Muscle layer of duodenum (tissue), 2 donors: ENCODE measurements around the gene NFKBIE.
A peak's percentile ranks its signal among the peaks of the same experiment; 100 is the strongest.
"Not testable (repeated sequence)": the region's sequence is repeated elsewhere in the genome, so short reads cannot be mapped to it uniquely, and the experiment has no call there.

ENCODE experiments used
- H3K27ac ChIP-seq: one replicate; pipeline ENCODE4 v1.7.0; 2013; ENCODE audit warnings: mild to moderate bottlenecking, low read length
- H3K27me3 ChIP-seq: one replicate; pipeline ENCODE4 v1.7.0; 2013; ENCODE audit warnings: low read depth, mild to moderate bottlenecking, control low read depth, low read length
- H3K36me3 ChIP-seq, 2 donors: one replicate each; pipeline ENCODE4 v1.7.0; 2013; ENCODE audit warnings: low read length in 2 of 2, control low read depth in 1 of 2, mild to moderate bottlenecking in 1 of 2; ENCODE audit not compliant: insufficient read depth in 2 of 2, control insufficient read depth in 1 of 2
- H3K4me1 ChIP-seq, 2 donors: one replicate each; pipeline ENCODE4 v1.7.0; 2013; ENCODE audit warnings: low read length in 2 of 2, mild to moderate bottlenecking in 2 of 2, control low read depth in 1 of 2, moderate library complexity in 1 of 2; ENCODE audit not compliant: insufficient read depth in 2 of 2, control insufficient read depth in 1 of 2
- H3K4me3 ChIP-seq, 2 donors: one replicate each; pipeline ENCODE4 v1.7.0; 2013; ENCODE audit warnings: low read length in 2 of 2, low read depth in 1 of 2, mild to moderate bottlenecking in 1 of 2
- H3K9me3 ChIP-seq, 2 donors: one replicate each; pipeline ENCODE4 v1.7.0; 2013; ENCODE audit warnings: low read length in 2 of 2, control low read depth in 1 of 2, mild to moderate bottlenecking in 1 of 2; ENCODE audit not compliant: control insufficient read depth in 1 of 2
- donor health status: healthy.

The NFKBIE gene, protein sequence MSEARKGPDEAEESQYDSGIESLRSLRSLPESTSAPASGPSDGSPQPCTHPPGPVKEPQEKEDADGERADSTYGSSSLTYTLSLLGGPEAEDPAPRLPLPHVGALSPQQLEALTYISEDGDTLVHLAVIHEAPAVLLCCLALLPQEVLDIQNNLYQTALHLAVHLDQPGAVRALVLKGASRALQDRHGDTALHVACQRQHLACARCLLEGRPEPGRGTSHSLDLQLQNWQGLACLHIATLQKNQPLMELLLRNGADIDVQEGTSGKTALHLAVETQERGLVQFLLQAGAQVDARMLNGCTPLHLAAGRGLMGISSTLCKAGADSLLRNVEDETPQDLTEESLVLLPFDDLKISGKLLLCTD

DNA sequence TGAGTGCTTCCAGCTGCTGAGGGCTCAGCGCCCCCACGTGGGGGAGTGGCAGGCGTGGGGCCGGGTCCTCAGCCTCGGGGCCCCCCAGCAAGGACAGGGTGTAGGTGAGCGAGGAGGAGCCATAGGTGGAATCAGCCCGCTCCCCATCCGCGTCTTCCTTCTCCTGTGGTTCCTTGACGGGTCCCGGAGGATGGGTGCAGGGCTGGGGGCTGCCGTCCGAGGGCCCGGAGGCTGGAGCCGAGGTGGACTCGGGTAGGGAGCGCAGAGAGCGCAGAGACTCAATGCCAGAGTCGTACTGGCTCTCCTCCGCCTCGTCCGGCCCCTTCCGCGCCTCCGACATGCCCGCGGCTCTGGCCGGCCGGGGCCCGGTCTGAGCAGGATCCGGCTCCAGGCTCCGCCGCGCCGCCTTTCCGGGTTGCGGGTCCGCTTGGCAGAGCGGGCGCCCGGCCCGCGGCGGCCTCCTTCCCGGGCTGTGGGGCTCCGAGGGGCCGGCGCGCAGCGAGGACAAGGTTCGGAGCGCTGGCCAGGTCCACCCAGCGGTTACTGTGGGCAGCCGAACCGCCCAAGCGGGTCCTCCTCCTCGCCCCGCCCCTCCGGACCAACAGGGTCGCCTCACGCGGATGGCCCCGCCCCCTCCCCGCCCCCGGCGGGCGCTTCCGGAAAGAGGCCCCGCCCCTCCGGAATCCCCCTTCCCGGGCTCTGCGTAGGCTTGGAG, at the start of gene NFKBIE:
NFKBIE (minus strand) TSS at position 545 of the 715 bp plus-strand sequence; CDS start at position 340, 205 bp downstream.
- H3K4me1 ChIP-seq, result peaks cover 19 to 34% of the 10 kb centered on the region in 2 donors
- H3K36me3 ChIP-seq, result peaks cover 1 to 4% of the 10 kb centered on the region in 2 donors
- no peaks in the 10 kb centered on the region for H3K9me3 ChIP-seq
- peak within 1 kb of the TSS; percentile 80 to 81 for H3K4me3 ChIP-seq
- H3K27me3 ChIP-seq, result peaks cover 8% of the 10 kb centered on the region
- H3K27ac ChIP-seq, result peak within 1 kb of the TSS; percentile 79

DNA sequence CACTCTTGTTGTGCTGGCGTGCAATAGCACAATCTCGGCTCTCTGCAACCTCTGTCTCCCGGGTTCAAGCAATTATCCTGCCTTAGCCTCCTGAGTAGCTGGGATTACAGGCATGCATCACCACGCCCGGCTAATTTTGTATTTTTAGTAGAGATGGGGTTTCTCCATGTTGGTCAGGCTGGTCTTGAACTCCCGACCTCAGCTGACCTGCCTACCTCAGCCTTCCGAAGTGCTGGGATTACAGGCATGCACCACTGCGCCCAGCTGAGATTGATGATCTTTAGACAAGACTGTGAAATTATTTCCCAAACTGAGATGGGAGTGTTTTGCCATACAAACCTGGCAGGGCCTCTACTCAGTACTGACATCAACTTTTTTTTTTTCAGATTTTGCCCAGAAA, 49.3 kb upstream of the NFKBIE start:
- H3K27me3 ChIP-seq, H3K4me1 ChIP-seq, H3K4me3 ChIP-seq, H3K27ac ChIP-seq, H3K9me3 ChIP-seq: not testable (repeated sequence)
- peaks cover 16 to 18% of the 10 kb centered on the region in 2 donors for H3K36me3 ChIP-seq

DNA sequence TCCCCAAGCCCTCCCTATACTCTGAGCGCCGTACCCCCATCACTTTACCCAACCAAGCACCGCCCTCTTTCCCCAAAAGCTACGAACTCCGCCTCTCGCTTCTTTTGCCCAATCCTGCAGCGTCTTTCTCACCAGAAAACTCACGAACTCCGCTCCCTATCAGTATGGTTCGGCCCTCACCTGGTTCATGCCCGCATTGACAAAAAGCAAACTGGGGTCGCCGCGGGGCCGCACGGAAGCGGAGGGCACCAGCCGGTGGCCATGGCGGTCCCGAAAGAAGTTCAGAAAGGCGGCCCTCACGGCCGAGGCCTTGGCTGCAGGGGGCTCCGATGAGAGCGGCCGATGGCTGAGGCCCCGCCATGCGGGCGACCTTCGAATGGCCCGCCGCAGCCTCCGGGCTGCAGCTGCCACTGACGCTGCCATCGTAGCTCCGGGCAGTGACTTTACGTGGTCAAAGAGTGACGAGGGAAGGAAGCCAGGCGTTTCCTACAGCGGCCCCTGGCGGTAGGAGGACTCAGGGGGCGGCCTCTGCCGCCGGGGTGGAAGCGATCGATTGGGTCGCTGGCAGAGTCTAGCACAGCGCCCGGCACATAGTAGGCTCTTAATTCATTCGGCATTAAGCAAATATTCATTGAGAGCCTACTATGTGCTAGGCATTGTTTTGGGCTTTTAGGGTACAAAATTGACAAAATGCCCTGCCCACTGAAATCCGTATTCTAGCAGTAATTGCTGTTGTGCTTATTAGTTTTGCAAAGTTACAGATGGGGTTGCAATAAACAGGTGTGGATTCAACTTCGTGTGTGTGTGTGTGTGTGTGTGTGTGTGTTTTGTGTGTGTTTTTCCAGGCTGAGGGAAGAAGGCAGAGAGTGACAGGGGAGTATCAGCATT, 47.8 kb upstream of the NFKBIE start, which contains the start of gene AARS2:
AARS2 (minus strand) TSS at position 447 of the 888 bp plus-strand sequence; CDS start at position 423, 24 bp downstream.
- H3K27ac ChIP-seq, result peak within 1 kb of the TSS; percentile 73
- no peaks in the 10 kb centered on the region for H3K9me3 ChIP-seq
- peak within 1 kb of the TSS; percentile 89 to 93 for H3K4me3 ChIP-seq
- peaks cover 24 to 31% of the 10 kb centered on the region in 2 donors for H3K36me3 ChIP-seq
- H3K4me1 ChIP-seq, result peaks cover 7% of the 10 kb centered on the region in 2 donors
- H3K27me3 ChIP-seq, result no peaks in the 10 kb centered on the region

DNA sequence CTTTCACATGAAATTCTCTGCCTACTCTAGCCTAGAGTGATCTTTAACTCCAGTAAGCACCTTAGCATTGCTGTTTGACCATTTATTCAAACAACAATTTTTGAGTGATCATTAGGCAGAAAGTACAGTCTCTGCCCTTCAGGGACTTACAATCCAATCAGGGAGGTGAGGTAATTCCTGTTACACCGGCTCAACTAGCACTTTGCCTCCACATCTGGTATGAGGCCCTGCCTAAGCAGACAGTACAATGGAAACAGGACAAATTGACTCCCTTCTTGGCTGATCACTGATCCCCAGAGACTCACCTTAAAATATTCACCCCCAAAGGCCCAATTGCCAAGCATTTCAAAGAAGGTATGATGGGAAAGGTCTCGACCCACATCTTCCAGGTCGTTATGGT, 46.4 kb upstream of the NFKBIE start:
- Histone ChIP-seq H3K4me3 (no peak overlapping the region), H3K27me3 (no peaks in the 10 kb centered on the region), H3K4me1 (peaks cover 7% of the 10 kb centered on the region in 2 donors), H3K27ac (no peak overlapping the region), H3K36me3 (peaks cover 27 to 45% of the 10 kb centered on the region in 2 donors), H3K9me3 (no peaks in the 10 kb centered on the region)

DNA sequence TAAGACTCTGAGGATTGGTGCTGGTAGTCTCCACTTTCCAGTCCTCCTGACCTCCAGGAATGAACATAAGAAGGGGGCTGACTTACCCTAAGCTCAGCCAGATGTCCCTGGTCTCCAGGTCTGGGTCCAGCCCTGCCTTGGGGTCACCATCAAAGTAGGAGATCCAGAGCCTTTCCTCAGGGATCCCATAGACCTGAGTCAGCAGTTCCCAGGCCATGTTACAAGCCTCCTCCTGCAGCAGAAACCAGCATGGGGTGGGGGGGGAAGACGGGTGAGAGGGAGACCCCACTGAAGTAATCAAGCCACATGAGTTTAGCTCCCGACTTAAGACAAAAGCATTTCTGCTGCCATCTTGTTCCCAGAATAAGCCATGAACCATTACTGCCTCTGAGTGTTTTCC, 46.0 kb upstream of the NFKBIE start:
- Histone ChIP-seq H3K27ac (no peak overlapping the region), H3K9me3 (no peaks in the 10 kb centered on the region), H3K4me3 (no peak overlapping the region), H3K36me3 (peaks cover 32 to 49% of the 10 kb centered on the region in 2 donors), H3K27me3 (no peaks in the 10 kb centered on the region), H3K4me1 (peaks cover 7% of the 10 kb centered on the region in 2 donors)

DNA sequence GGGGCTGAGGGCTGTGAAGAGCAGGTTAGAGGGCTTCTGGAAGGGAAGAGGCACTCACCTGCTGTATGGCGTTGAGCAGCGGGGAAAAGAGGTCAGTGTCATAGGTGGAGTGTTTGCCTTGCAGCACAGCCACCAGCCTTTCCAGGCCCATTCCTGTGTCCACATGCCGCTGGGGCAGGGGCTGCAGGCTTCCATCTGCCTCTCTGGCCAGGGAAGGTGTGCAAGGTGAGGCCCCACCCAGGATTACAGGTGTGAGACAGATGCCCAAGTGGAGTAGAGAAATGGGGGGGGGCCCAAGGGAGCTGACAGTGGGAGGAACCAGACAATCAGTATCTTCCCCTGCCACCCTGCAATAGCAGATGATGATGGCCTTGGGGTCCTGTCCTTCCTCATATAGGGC, 44.9 kb upstream of the NFKBIE start:
- Histone ChIP-seq H3K36me3 (peaks cover 42 to 60% of the 10 kb centered on the region in 2 donors), H3K27ac (no peak overlapping the region), H3K9me3 (no peaks in the 10 kb centered on the region), H3K4me3 (no peak overlapping the region), H3K4me1 (peaks cover 7% of the 10 kb centered on the region in 2 donors), H3K27me3 (no peaks in the 10 kb centered on the region)

DNA sequence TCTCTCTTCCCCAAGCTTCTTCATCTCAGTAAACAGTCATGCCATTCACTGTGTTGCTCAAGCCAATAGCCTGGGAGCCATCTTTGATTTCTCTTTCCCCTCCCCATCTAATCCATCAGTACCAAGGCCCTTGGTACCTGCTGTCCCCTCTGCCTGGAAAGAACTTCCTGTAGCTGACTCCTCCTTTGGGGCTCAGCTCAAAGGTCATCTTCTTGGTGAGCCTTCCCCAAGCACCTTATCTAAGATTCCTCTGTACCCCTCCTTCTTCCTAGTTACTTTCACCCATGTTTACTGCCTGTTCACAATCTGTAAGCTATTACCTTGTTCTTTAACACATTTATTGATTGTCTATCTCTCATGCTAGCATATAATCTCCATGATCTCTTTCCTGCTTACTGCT, 44.3 kb upstream of the NFKBIE start:
- no peaks in the 10 kb centered on the region for H3K9me3 ChIP-seq
- H3K4me1 ChIP-seq, result peaks cover 7% of the 10 kb centered on the region in 2 donors
- no peak overlapping the region for H3K4me3 ChIP-seq
- no peaks in the 10 kb centered on the region for H3K27me3 ChIP-seq
- H3K36me3 ChIP-seq, result peaks cover 43 to 65% of the 10 kb centered on the region in 2 donors
- no peak overlapping the region for H3K27ac ChIP-seq

DNA sequence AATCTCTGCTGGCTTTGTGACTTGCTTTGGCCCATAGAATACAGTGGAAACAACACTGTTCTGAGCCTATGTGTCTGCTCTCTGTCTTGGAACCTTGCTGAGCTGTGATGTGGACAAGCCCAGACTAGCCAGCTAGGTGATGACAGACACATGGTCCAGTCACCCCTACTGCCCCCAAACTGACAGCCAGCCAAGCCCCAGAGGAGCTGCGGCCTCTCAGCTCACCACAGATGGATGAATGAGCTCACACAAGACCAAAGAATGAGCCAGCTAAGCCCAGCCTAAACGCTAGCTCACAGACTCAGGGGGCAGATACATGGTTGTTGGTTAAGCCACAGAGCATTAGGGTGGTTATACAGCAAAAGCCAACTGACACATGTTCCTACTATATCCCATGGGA, 43.7 kb upstream of the NFKBIE start:
- Histone ChIP-seq H3K27me3 (no peaks in the 10 kb centered on the region), H3K4me3 (no peak overlapping the region), H3K9me3 (no peaks in the 10 kb centered on the region), H3K27ac (no peak overlapping the region), H3K4me1 (peaks cover 7% of the 10 kb centered on the region in 2 donors), H3K36me3 (peaks cover 44 to 70% of the 10 kb centered on the region in 2 donors)

DNA sequence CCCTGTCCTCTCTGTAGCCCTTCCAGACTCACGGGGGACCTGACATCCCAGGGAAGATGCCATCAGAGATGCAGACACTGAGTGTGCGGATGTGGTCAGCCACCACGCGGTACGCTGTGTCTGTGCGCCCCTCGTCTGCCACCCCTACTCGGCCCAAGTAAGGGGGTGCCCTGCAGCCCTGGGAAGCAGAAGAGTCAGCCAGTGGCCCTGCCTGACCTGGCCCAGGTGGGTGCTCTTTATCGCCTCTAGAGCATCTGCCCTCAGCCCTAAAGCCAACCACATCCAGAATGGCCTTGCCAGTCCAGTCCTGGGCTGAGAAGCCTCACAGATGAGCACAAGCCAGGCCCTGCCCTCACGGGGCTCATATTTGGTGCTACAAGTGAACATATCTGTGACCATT, 41.9 kb upstream of the NFKBIE start:
- Histone ChIP-seq H3K4me1 (peaks cover 3% of the 10 kb centered on the region in 2 donors), H3K9me3 (no peaks in the 10 kb centered on the region), H3K27me3 (no peaks in the 10 kb centered on the region), H3K4me3 (no peak overlapping the region), H3K27ac (no peak overlapping the region), H3K36me3 (peaks cover 60 to 89% of the 10 kb centered on the region in 2 donors)

DNA sequence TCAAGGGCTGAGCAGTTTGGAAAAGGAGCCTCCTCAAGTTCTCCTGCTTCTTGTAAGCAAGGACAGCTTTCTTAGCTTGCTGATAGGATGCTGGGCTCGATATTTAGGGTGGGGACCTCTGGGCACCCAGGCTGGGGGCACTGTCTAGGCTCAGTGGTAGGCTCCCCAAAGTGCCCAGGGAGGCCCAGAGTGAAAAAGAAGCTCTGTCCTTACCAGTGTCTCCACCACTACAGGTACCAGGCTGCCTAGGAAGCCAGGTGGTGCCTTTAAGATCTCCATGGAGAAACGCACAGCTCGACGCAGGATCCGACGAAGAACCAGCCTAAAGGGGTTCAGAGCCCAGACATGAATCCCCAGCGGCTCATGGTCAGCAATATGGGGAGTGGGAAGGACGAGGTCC, 41.4 kb upstream of the NFKBIE start:
- no peak overlapping the region for H3K27ac ChIP-seq
- peaks cover 64 to 94% of the 10 kb centered on the region in 2 donors for H3K36me3 ChIP-seq
- H3K9me3 ChIP-seq, result no peaks in the 10 kb centered on the region
- no peak overlapping the region for H3K4me3 ChIP-seq
- H3K27me3 ChIP-seq, result no peaks in the 10 kb centered on the region
- no peaks in the 10 kb centered on the region for H3K4me1 ChIP-seq
